IMR-90 (cell line): ENCODE results near the gene C19orf53. TPM values are rescaled to one million over a fixed set of nuclear protein-coding genes. Genes with fewer than 3 reads are reported as not detected.

Experiments
- ATAC-seq: fragments of 200-7000 bp; cut with Tn5 transposase; 2 replicates; pipeline ENCODE4 v1.9.1; 2020; ENCODE audit warnings: low read depth, mild to moderate bottlenecking, moderate library complexity
- BruUV-seq: library from RNA; stranded (reverse); fragments of 400-500 nt; replicated peaks from 2 replicates; lab custom pipeline; 2021; lab: Mats Ljungman, UMichigan
- CTCF ChIA-PET: fragments of 300-600 bp; formaldehyde crosslinking; extraction: SDS; loops from one replicate; lab custom pipeline; 2021; ENCODE audit warnings: antibody characterized with exemption; lab: Yijun Ruan, JAX
- POLR2A ChIA-PET: fragments of 300-600 bp; sonication (Branson Sonifier 250); formaldehyde crosslinking; loops from one replicate; lab custom pipeline; 2022; ENCODE audit warnings: antibody characterized with exemption; ENCODE audit not compliant: unreplicated experiment; lab: Charles Lee
- DNase-seq: peaks from one replicate; pipeline ENCODE4 v3.0.0; 2013
- H2AFZ ChIP-seq: replicated peaks from 2 replicates; pipeline ENCODE3; 2013; ENCODE audit warnings: low read length, mild to moderate bottlenecking; ENCODE audit not compliant: poor library complexity
- H2AK5ac ChIP-seq: 2 replicates; pipeline ENCODE4 v1.6.1; 2013; ENCODE audit warnings: low read depth, low read length, inconsistent platforms
- H2AK9ac ChIP-seq: replicated peaks from 2 replicates; pipeline ENCODE3; 2013; ENCODE audit warnings: mild to moderate bottlenecking, low read depth, low read length, moderate library complexity; ENCODE audit not compliant: poor library complexity
- H2BK120ac ChIP-seq: 2 replicates; pipeline ENCODE4 v1.6.1; 2013; ENCODE audit warnings: low read depth, low read length, inconsistent platforms
- H2BK15ac ChIP-seq: 3 replicates; pipeline ENCODE4 v1.6.1; 2013; ENCODE audit warnings: low read depth, low read length, inconsistent platforms
- H2BK20ac ChIP-seq: 2 replicates; pipeline ENCODE4 v1.6.1; 2013; ENCODE audit warnings: low read depth, mild to moderate bottlenecking, inconsistent platforms, low read length, moderate library complexity
- H2BK5ac ChIP-seq: 2 replicates; pipeline ENCODE4 v1.6.1; 2013; ENCODE audit warnings: mild to moderate bottlenecking, low read depth, low read length, inconsistent platforms; ENCODE audit not compliant: poor library complexity, severe bottlenecking
- H3K14ac ChIP-seq: replicated peaks from 2 replicates; pipeline ENCODE4 v1.6.1; 2013; ENCODE audit warnings: low read depth, low read length, inconsistent platforms
- H3K18ac ChIP-seq: 2 replicates; pipeline ENCODE4 v1.6.1; 2013; ENCODE audit warnings: low read depth, low read length, control low read depth
- H3K23ac ChIP-seq: 2 replicates; pipeline ENCODE4 v1.6.1; 2013; ENCODE audit warnings: low read depth, low read length, inconsistent platforms
- H3K27ac ChIP-seq: 2 replicates; pipeline ENCODE4 v1.5.1; 2013; ENCODE audit warnings: mild to moderate bottlenecking, control low read depth, low read length; ENCODE audit not compliant: insufficient read depth
- H3K27me3 ChIP-seq: 2 replicates; pipeline ENCODE4 v1.6.1; 2013; ENCODE audit warnings: low read length; ENCODE audit not compliant: control insufficient read depth, insufficient read depth
- H3K36me3 ChIP-seq: 2 replicates; pipeline ENCODE4 v1.6.1; 2013; ENCODE audit warnings: low read length, mixed read lengths; ENCODE audit not compliant: control insufficient read depth, insufficient read depth
- H3K4ac ChIP-seq: 2 replicates; pipeline ENCODE4 v1.6.1; 2013; ENCODE audit warnings: low read depth, low read length, inconsistent platforms
- H3K4me1 ChIP-seq: 2 replicates; pipeline ENCODE4 v1.6.1; 2013; ENCODE audit warnings: low read length, mixed read lengths; ENCODE audit not compliant: control insufficient read depth, insufficient read depth
- H3K4me2 ChIP-seq: 2 replicates; pipeline ENCODE4 v1.6.1; 2013; ENCODE audit warnings: low read depth, mild to moderate bottlenecking, control low read depth, low read length, moderate library complexity
- H3K4me3 ChIP-seq: 2 replicates; pipeline ENCODE4 v1.5.1; 2013; ENCODE audit warnings: low read depth, mild to moderate bottlenecking, control low read depth, low read length, moderate library complexity; ENCODE audit not compliant: insufficient read depth
- H3K56ac ChIP-seq: 2 replicates; pipeline ENCODE4 v1.6.1; 2013; ENCODE audit warnings: low read length, inconsistent platforms; ENCODE audit not compliant: insufficient read depth; ENCODE audit errors: extremely low read depth
- H3K79me1 ChIP-seq, 2 experiments: 2 replicates each; pipeline ENCODE4 v1.6.1; 2013; ENCODE audit warnings: low read length in 2 of 2, inconsistent platforms in 1 of 2, low read depth in 1 of 2
- H3K9ac ChIP-seq: 2 replicates; pipeline ENCODE4 v1.6.1; 2013; ENCODE audit warnings: low read depth, low read length, control low read depth
- H3K9me1 ChIP-seq: 2 replicates; pipeline ENCODE4 v1.6.1; 2013; ENCODE audit warnings: low read length, inconsistent platforms; ENCODE audit not compliant: insufficient read depth
- H3K9me3 ChIP-seq: 2 replicates; pipeline ENCODE4 v1.6.1; 2013; ENCODE audit warnings: low read length; ENCODE audit not compliant: control insufficient read depth, insufficient read depth
- H4K20me1 ChIP-seq: 2 replicates; pipeline ENCODE4 v1.6.1; 2013; ENCODE audit warnings: low read length, inconsistent platforms; ENCODE audit not compliant: insufficient read depth
- H4K5ac ChIP-seq: 2 replicates; pipeline ENCODE4 v1.6.1; 2013; ENCODE audit warnings: mild to moderate bottlenecking, low read depth, low read length, control low read depth
- H4K8ac ChIP-seq, 2 experiments: 2 replicates each; pipeline ENCODE4 v1.6.1; 2013; ENCODE audit warnings: low read depth in 2 of 2, low read length in 2 of 2, control low read depth in 1 of 2, inconsistent platforms in 1 of 2
- H4K91ac ChIP-seq: 2 replicates; pipeline ENCODE4 v1.6.1; 2013; ENCODE audit warnings: low read depth, low read length, inconsistent platforms; ENCODE audit not compliant: insufficient read depth
- MXI1 ChIP-seq: IDR thresholded peaks from 2 replicates; pipeline ENCODE4 v1.6.1; 2012; ENCODE audit warnings: low read depth, mild to moderate bottlenecking, low read length, moderate library complexity, borderline replicate concordance
- RAD21 ChIP-seq: IDR thresholded peaks from 2 replicates; pipeline ENCODE4 v1.6.1; 2012; ENCODE audit warnings: low read length, improper control_type of control experiment
- SMC3 ChIP-seq: fragments of 150-350 bp; IDR thresholded peaks from 2 replicates; pipeline ENCODE4 v1.6.1; 2016; ENCODE audit warnings: low read depth, mild to moderate bottlenecking, antibody characterized with exemption, low read length, moderate library complexity
- WGBS, 2 experiments: methylation state at CpG; one replicate each; pipeline versions ENCODE4 v1.1.5 to v1.1.7; 2013; ENCODE audit warnings: missing lambda C conversion rate in 2 of 2; ENCODE audit not compliant: insufficient read length in 1 of 2; ENCODE audit errors: extremely low coverage in 2 of 2; 5-methylcytosine and 5-hydroxymethylcytosine counted together
- dilution Hi-C: fragments of 300-500 bp; cut with HindIII; formaldehyde crosslinking; loops from one replicate; pipeline ENCODE4 v1.14.3; 2018; ENCODE audit warnings: low sequenced_read_pairs; ENCODE audit not compliant: unreplicated experiment
- in situ Hi-C: fragments of 300-500 bp; cut with MboI; formaldehyde crosslinking; loops from 3 replicates; pipeline ENCODE4 v1.14.3; 2019; ENCODE audit warnings: low sequenced_read_pairs, inconsistent platforms, mixed read lengths
- intact Hi-C: fragments of 100-400 bp; cut with micrococcal nuclease; formaldehyde crosslinking; loops from 2 replicates; pipeline ENCODE4 v1.10.0; 2022
- polyA plus RNA-seq, 3 experiments: library from polyadenylated mRNA; depleted of rRNA; stranded (reverse); fragments of >200 nt; gene quantifications; 2 replicates each; pipeline ENCODE4 v1.2.3, GENCODE V29; 2012; ENCODE audit warnings: low replicate concordance in 1 of 3
- total RNA-seq: library from RNA; depleted of rRNA; stranded (reverse); fragments of >200 nt; gene quantifications from 2 replicates; pipeline ENCODE4 v1.2.3, GENCODE V29; 2012
- TF ChIP-seq, protein P1 (sequence below): conservative IDR thresholded peaks from 2 replicates; pipeline ENCODE4 v1.5.1; 2012; ENCODE audit warnings: mild to moderate bottlenecking, low read depth, low read length, improper control_type of control experiment

C19orf53 gene
- total and polyA plus RNA-seq, 2 of the 4 experiments (the other 2 are of a cell fraction): 61.3 to 290 TPM

DNA sequence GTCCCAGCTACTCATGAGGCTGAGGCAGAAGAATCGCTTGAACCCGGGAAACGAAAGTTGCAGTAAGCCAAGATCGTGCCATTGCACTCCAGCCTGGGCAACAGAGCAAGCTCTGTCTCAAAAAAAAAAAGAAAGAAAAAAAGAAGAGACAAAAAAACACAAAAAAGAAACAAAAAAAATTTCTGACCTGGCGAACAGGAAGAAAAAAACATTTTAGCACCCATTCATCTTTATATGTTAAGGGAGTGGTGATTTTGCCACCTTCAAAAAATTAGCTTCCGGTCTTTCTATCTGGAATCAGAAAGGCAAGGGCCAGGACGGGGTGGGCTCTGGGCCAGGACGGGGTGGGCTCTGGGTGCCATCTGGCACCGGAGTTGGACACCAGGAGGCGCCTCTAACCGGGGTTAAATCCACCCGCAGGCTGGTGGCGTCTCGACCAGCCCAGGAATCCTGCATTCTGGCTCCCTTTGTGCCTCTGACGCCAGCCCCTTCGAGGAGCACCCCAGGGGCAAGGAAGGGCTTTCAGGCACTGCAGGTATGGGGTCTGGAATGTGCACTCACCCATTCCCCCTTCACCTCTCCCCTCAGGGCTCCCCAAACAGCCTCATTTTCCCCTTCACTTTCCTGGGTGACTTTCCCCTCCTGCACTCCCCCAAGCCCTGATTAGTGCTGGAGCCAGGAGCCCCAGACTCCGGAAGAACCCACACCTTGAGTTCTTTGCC lies 10.6 kb downstream of the C19orf53 start:
- Histone ChIP-seq H4K5ac (peak overlapping the region; percentile 96), H3K9ac (peak overlapping the region; percentile 22), H2AFZ (peak overlapping the region; percentile 88), H4K20me1 (no peaks in the 10 kb centered on the region), H3K18ac (peak overlapping the region; percentile 78), H2BK120ac (peak overlapping the region; percentile 84), H3K14ac (peak overlapping the region; percentile 67), H3K27me3 (no peaks in the 10 kb centered on the region), H3K9me1 (no peaks in the 10 kb centered on the region), H3K9me3 (no peaks in the 10 kb centered on the region), H3K4me2 (0 out of 2 replicates have a peak overlapping the region, but pooled peaks have one; percentile 21), H3K36me3 (no peaks in the 10 kb centered on the region), H2AK5ac (peak overlapping the region; percentile 54), H3K4ac (peak overlapping the region; percentile 85), H4K91ac (peak overlapping the region; percentile 76), H2BK15ac (peak overlapping the region; percentile 17; the same call in 1 of the 3 replicates), H2BK20ac (peak overlapping the region; percentile 73; the same call in 1 of the 2 replicates), H3K4me3 (no peak overlapping the region), H4K8ac (peak overlapping the region; percentile 3 to 85; a peak in 2 of 4 replicates), H3K56ac (no peak overlapping the region), H3K27ac (peak overlapping the region; percentile 33), H2BK5ac (peak overlapping the region; percentile 55), H3K79me1 (peaks cover 3 to 17% of the 10 kb centered on the region in 2 experiments; a peak in 2 of 4 replicates), H3K4me1 (peaks cover 10% of the 10 kb centered on the region), H3K23ac (no peak overlapping the region; the same call in 1 of the 2 replicates), H2AK9ac (peak overlapping the region; percentile 91)
- intact Hi-C loops: loop anchor here (1.0 kb wide), 1 partner anchor 77 kb away; no protein-coding TSS in a partner anchor
- ChIA-PET POLR2A (interaction anchor here (0.6 kb wide), 1 partner anchor 47 kb away, joined by 3 read pairs; no protein-coding TSS in a partner anchor), CTCF (interaction anchor here (0.6 to 2.9 kb wide), 7 partner anchors 12 to 296 kb away, joined by 3 to 10 read pairs (median 3); no protein-coding TSS in a partner anchor)
- no TSS peak for BruUV-seq
- peak; percentile 58 for DNase-seq
- WGBS, 2 experiments: 20% methylated on average over 9 of the region's 17 CpGs; no CpG with 5 or more reads in 1 of the 2 experiments
- peak; percentile 48 for ATAC-seq
- dilution Hi-C loops: no loop called here
- in situ Hi-C loops: loop anchor here (5.0 kb wide), 1 partner anchor 77 kb away; no protein-coding TSS in a partner anchor
- TF ChIP-seq RAD21 (peak; percentile 77), SMC3 (peak; percentile 77), MXI1 (no peak)
- TF ChIP-seq, protein P1, sequence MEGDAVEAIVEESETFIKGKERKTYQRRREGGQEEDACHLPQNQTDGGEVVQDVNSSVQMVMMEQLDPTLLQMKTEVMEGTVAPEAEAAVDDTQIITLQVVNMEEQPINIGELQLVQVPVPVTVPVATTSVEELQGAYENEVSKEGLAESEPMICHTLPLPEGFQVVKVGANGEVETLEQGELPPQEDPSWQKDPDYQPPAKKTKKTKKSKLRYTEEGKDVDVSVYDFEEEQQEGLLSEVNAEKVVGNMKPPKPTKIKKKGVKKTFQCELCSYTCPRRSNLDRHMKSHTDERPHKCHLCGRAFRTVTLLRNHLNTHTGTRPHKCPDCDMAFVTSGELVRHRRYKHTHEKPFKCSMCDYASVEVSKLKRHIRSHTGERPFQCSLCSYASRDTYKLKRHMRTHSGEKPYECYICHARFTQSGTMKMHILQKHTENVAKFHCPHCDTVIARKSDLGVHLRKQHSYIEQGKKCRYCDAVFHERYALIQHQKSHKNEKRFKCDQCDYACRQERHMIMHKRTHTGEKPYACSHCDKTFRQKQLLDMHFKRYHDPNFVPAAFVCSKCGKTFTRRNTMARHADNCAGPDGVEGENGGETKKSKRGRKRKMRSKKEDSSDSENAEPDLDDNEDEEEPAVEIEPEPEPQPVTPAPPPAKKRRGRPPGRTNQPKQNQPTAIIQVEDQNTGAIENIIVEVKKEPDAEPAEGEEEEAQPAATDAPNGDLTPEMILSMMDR: peak; percentile 70
